RWPE2 (cell line): ENCODE results near the gene EFCAB5.
"Not testable (repeated sequence)": the region's sequence is repeated elsewhere in the genome, so short reads cannot be mapped to it uniquely, and the experiment has no call there.

Experiments
- ATAC-seq: fragments of 200-7000 bp; cut with Tn5 transposase; 3 replicates; pipeline ENCODE4 v1.9.1; 2021; ENCODE audit warnings: low read depth
- DNase-seq: peaks from one replicate; pipeline ENCODE4 v3.0.0-alpha.2; 2020; ENCODE audit warnings: low spot score
- H3K27ac ChIP-seq: fragments of 450-650 bp; 2 replicates; pipeline ENCODE4 v1.5.1; 2017; ENCODE audit warnings: mild to moderate bottlenecking; ENCODE audit not compliant: poor library complexity, severe bottlenecking
- H3K27me3 ChIP-seq: fragments of 250-450 bp; sonication (Bioruptor Pico); 2 replicates; pipeline ENCODE4 v1.5.1; 2021; ENCODE audit warnings: mild to moderate bottlenecking, moderate library complexity; ENCODE audit not compliant: insufficient read depth, poor library complexity, severe bottlenecking
- H3K36me3 ChIP-seq: fragments of 250-450 bp; sonication (Bioruptor Pico); 2 replicates; pipeline ENCODE4 v1.5.1; 2020; ENCODE audit warnings: low read depth, mild to moderate bottlenecking, moderate library complexity
- H3K4me1 ChIP-seq: fragments of 250-450 bp; sonication (Bioruptor Pico); 2 replicates; pipeline ENCODE4 v1.5.1; 2021; ENCODE audit warnings: mild to moderate bottlenecking, moderate library complexity; ENCODE audit not compliant: insufficient read depth, poor library complexity, severe bottlenecking
- H3K4me3 ChIP-seq: fragments of 250-450 bp; sonication (Bioruptor Pico); 2 replicates; pipeline ENCODE4 v1.5.1; 2021; ENCODE audit warnings: mild to moderate bottlenecking, moderate library complexity; ENCODE audit not compliant: severe bottlenecking
- H3K9me3 ChIP-seq: fragments of 250-450 bp; sonication (Bioruptor Pico); 2 replicates; pipeline ENCODE4 v1.5.1; 2021; ENCODE audit warnings: mild to moderate bottlenecking, moderate library complexity; ENCODE audit not compliant: severe bottlenecking
- CTCF ChIP-seq: fragments of 450-650 bp; IDR thresholded peaks from one replicate; pipeline ENCODE4 v1.5.1; 2017; ENCODE audit warnings: mild to moderate bottlenecking, moderate library complexity; ENCODE audit not compliant: poor library complexity, severe bottlenecking

EFCAB5 gene

GRCh38 chr17:30137158-30137557 is 195.7 kb downstream of the EFCAB5 start:
- no peaks in the 10 kb centered on the region for H3K27me3 ChIP-seq
- DNase-seq (no peak), ATAC-seq (no peak)
- no peaks in the 10 kb centered on the region for H3K9me3 ChIP-seq
- no peak overlapping the region for H3K27ac ChIP-seq
- peaks cover 68% of the 10 kb centered on the region for H3K36me3 ChIP-seq
- H3K4me1 ChIP-seq: no peaks in the 10 kb centered on the region
- H3K4me3 ChIP-seq: no peak overlapping the region
- TF ChIP-seq CTCF: no peak

GRCh38 chr17:30147860-30148259 is 206.4 kb downstream of the EFCAB5 start:
- H3K4me3 ChIP-seq, DNase-seq, ATAC-seq, H3K27ac ChIP-seq, H3K4me1 ChIP-seq, H3K9me3 ChIP-seq, H3K27me3 ChIP-seq: not testable (repeated sequence)
- H3K36me3 ChIP-seq: peaks cover 20% of the 10 kb centered on the region

- no peak overlapping the region for H3K27ac ChIP-seq
- TF ChIP-seq CTCF: no peak
- no peak for ATAC-seq
These were observed 206.9 kb downstream of the EFCAB5 start for GRCh38 chr17:30148376-30148775.

GRCh38 chr17:30151471-30151870 is 210.0 kb downstream of the EFCAB5 start:
- DNase-seq: no peak
- no peak for TF ChIP-seq CTCF
- H3K4me3 ChIP-seq: no peak overlapping the region
- no peaks in the 10 kb centered on the region for H3K27me3 ChIP-seq
- H3K36me3 ChIP-seq: peaks cover 41% of the 10 kb centered on the region
- ATAC-seq: no peak
- no peak overlapping the region for H3K27ac ChIP-seq
- no peaks in the 10 kb centered on the region for H3K9me3 ChIP-seq
- H3K4me1 ChIP-seq: peaks cover 3% of the 10 kb centered on the region

More at GRCh38 chr17:30148376-30148775, 206.9 kb downstream of the EFCAB5 start:
- H3K4me3 ChIP-seq: no peak overlapping the region
- no peaks in the 10 kb centered on the region for H3K9me3 ChIP-seq
- DNase-seq: no peak
- peaks cover 3% of the 10 kb centered on the region for H3K4me1 ChIP-seq
- peaks cover 24% of the 10 kb centered on the region for H3K36me3 ChIP-seq
- no peaks in the 10 kb centered on the region for H3K27me3 ChIP-seq

GRCh38 chr17:30153463-30153862 is 212.0 kb downstream of the EFCAB5 start:
- no peak for TF ChIP-seq CTCF
- ATAC-seq (no peak), DNase-seq (no peak)
- no peaks in the 10 kb centered on the region for H3K9me3 ChIP-seq
- H3K36me3 ChIP-seq: peaks cover 59% of the 10 kb centered on the region
- no peaks in the 10 kb centered on the region for H3K27me3 ChIP-seq
- H3K4me3 ChIP-seq: no peak overlapping the region
- H3K27ac ChIP-seq: no peak overlapping the region
- H3K4me1 ChIP-seq: no peaks in the 10 kb centered on the region
